ENCODE data around the gene TBL1X. TPM values are rescaled to one million over a fixed set of nuclear protein-coding genes. Genes with fewer than 3 reads are reported as not detected.

Gene TBL1X
- polyA plus RNA-seq, 1 experiment, result 24.9 TPM

- ChIA-PET CTCF (no interaction called here), POLR2A (interaction anchor here (0.6 kb wide), 1 partner anchor 72 kb away, joined by 3 read pairs; no protein-coding TSS in a partner anchor)
- no peak for DNase-seq (ENCODE audit: low read depth, low spot score)
- no peak for TF ChIP-seq CTCF (IDR thresholded peaks at IDR 0.05; ENCODE audit: low read depth, low read length)
- no peaks in the 10 kb centered on the region for H3K9me3 ChIP-seq (ENCODE audit: control insufficient read depth, insufficient read depth, low read length)
- no peaks in the 10 kb centered on the region for H3K27me3 ChIP-seq (ENCODE audit: control insufficient read depth, insufficient read depth, low read length)
- H3K27ac ChIP-seq (ENCODE audit: low read depth, low read length), result no peak overlapping the region
- H3K4me3 ChIP-seq (ENCODE audit: low read depth, low read length), result no peak overlapping the region
Observed at GRCh38 chrX:9488586-9488985, 23.7 kb downstream of the TBL1X start.

GRCh38 chrX:9489234-9489633 lies 24.4 kb downstream of the TBL1X start:
- no peak for DNase-seq (ENCODE audit: low read depth, low spot score)
- H3K27ac ChIP-seq (ENCODE audit: low read depth, low read length), result no peak overlapping the region
- ChIA-PET CTCF (no interaction called here), POLR2A (no interaction called here)
- H3K27me3 ChIP-seq (ENCODE audit: control insufficient read depth, insufficient read depth, low read length), result no peaks in the 10 kb centered on the region
- no peaks in the 10 kb centered on the region for H3K9me3 ChIP-seq (ENCODE audit: control insufficient read depth, insufficient read depth, low read length)
- TF ChIP-seq CTCF (IDR thresholded peaks at IDR 0.05; ENCODE audit: low read depth, low read length), result no peak
- H3K4me3 ChIP-seq (ENCODE audit: low read depth, low read length), result no peak overlapping the region

GRCh38 chrX:9492901-9493300 lies 28.0 kb downstream of the TBL1X start:
- ChIA-PET CTCF (no interaction called here), POLR2A (no interaction called here)
- Histone ChIP-seq H3K4me3 (ENCODE audit: low read depth, low read length) (no peak overlapping the region), H3K9me3 (ENCODE audit: control insufficient read depth, insufficient read depth, low read length) (no peaks in the 10 kb centered on the region), H3K27ac (ENCODE audit: low read depth, low read length) (no peak overlapping the region), H3K27me3 (ENCODE audit: control insufficient read depth, insufficient read depth, low read length) (no peaks in the 10 kb centered on the region)
- no peak for TF ChIP-seq CTCF (IDR thresholded peaks at IDR 0.05; ENCODE audit: low read depth, low read length)
- DNase-seq (ENCODE audit: low read depth, low spot score), result no peak

- DNase-seq (ENCODE audit: low read depth, low spot score), result no peak
- H3K27ac ChIP-seq (ENCODE audit: low read depth, low read length), result no peak overlapping the region
- TF ChIP-seq CTCF (IDR thresholded peaks at IDR 0.05; ENCODE audit: low read depth, low read length), result no peak
- ChIA-PET CTCF (no interaction called here), POLR2A (no interaction called here)
- no peak overlapping the region for H3K4me3 ChIP-seq (ENCODE audit: low read depth, low read length)
- H3K9me3 ChIP-seq (ENCODE audit: control insufficient read depth, insufficient read depth, low read length), result no peaks in the 10 kb centered on the region
- H3K27me3 ChIP-seq (ENCODE audit: control insufficient read depth, insufficient read depth, low read length), result no peaks in the 10 kb centered on the region
Observed at GRCh38 chrX:9493936-9494335, 29.1 kb downstream of the TBL1X start.

GRCh38 chrX:9494771-9495170 lies 29.9 kb downstream of the TBL1X start:
- Histone ChIP-seq H3K27ac (ENCODE audit: low read depth, low read length) (no peak overlapping the region), H3K27me3 (ENCODE audit: control insufficient read depth, insufficient read depth, low read length) (no peaks in the 10 kb centered on the region), H3K4me3 (ENCODE audit: low read depth, low read length) (no peak overlapping the region), H3K9me3 (ENCODE audit: control insufficient read depth, insufficient read depth, low read length) (no peaks in the 10 kb centered on the region)
- no peak for DNase-seq (ENCODE audit: low read depth, low spot score)
- CTCF ChIA-PET, result no interaction called here
- no peak for TF ChIP-seq CTCF (IDR thresholded peaks at IDR 0.05; ENCODE audit: low read depth, low read length)
- POLR2A ChIA-PET, result interaction anchor here (0.6 kb wide), 1 partner anchor 161 kb away, joined by 3 read pairs; no protein-coding TSS in a partner anchor

Measured in AG04450 (cell line).